ENCODE data around the gene ALDOA. TPM values are rescaled to one million over a fixed set of nuclear protein-coding genes. Genes with fewer than 3 reads are reported as not detected.
"Not testable (repeated sequence)": the region's sequence is repeated elsewhere in the genome, so short reads cannot be mapped to it uniquely, and the experiment has no call there.

Gene ALDOA
- total RNA-seq: 600 TPM

- DNase-seq (ENCODE audit: low spot score) (peak; percentile 99), ATAC-seq (peak; percentile 95)
- intact Hi-C loops (cut with DNase I): no loop called here
Observed at GRCh38 chr16:30065102-30065942, at the start of gene ALDOA. Gene ALDOA (plus strand): TSS chr16:30065760. CDS start chr16:30066898, 1,138 bp downstream.

GRCh38 chr16:30016555-30017276 lies 48.8 kb upstream of the ALDOA start:
- DNase-seq (ENCODE audit: low spot score): no peak
- no peak for ATAC-seq
- intact Hi-C loops (cut with DNase I): no loop called here

GRCh38 chr16:30017277-30017656 lies 48.3 kb upstream of the ALDOA start:
- DNase-seq (ENCODE audit: low spot score) (no peak), ATAC-seq (no peak)
- intact Hi-C loops (cut with DNase I): no loop called here

GRCh38 chr16:30017937-30018336 lies 47.6 kb upstream of the ALDOA start:
- not testable (repeated sequence) for DNase-seq (ENCODE audit: low spot score)

GRCh38 chr16:30018731-30019158 lies 46.8 kb upstream of the ALDOA start:
- no peak for ATAC-seq
- intact Hi-C loops (cut with DNase I): no loop called here

More at GRCh38 chr16:30017937-30018336, 47.6 kb upstream of the ALDOA start:
- ATAC-seq; intact Hi-C loops (cut with DNase I): not testable (repeated sequence)

GRCh38 chr16:30022887-30023286 lies 42.7 kb upstream of the ALDOA start, which contains the start of gene C16orf92:
Gene C16orf92 (plus strand): TSS chr16:30023198. CDS start chr16:30023341, 143 bp downstream.
- intact Hi-C loops (cut with DNase I): loop anchor here (10.0 kb wide), 1 partner anchor 328 kb away; no protein-coding TSS in a partner anchor
- no peak for ATAC-seq
- DNase-seq (ENCODE audit: low spot score): no peak

More at GRCh38 chr16:30018731-30019158, 46.8 kb upstream of the ALDOA start:
- no peak for DNase-seq (ENCODE audit: low spot score)

- intact Hi-C loops (cut with DNase I): loop anchor here (10.0 kb wide), 1 partner anchor 329 kb away; no protein-coding TSS in a partner anchor
- no peak for ATAC-seq
- no peak for DNase-seq (ENCODE audit: low spot score)
Observed at GRCh38 chr16:30023586-30023985, 42.0 kb upstream of the ALDOA start.

- intact Hi-C loops (cut with DNase I): loop anchor here (10.0 kb wide), 1 partner anchor 330 kb away; no protein-coding TSS in a partner anchor
Observed at GRCh38 chr16:30024451-30024850, 41.1 kb upstream of the ALDOA start.

GRCh38 chr16:30025156-30025555 lies 40.4 kb upstream of the ALDOA start:
- intact Hi-C loops (cut with DNase I): loop anchor here (10.0 kb wide), 1 partner anchor 330 kb away; no protein-coding TSS in a partner anchor
- no peak for ATAC-seq
- DNase-seq (ENCODE audit: low spot score): no peak

More at GRCh38 chr16:30024451-30024850, 41.1 kb upstream of the ALDOA start:
- no peak for ATAC-seq
- no peak for DNase-seq (ENCODE audit: low spot score)

- intact Hi-C loops (cut with DNase I): loop anchor here (10.0 kb wide), 1 partner anchor 331 kb away; no protein-coding TSS in a partner anchor
- ATAC-seq (no peak), DNase-seq (ENCODE audit: low spot score) (no peak)
Observed at GRCh38 chr16:30025574-30025973, 40.0 kb upstream of the ALDOA start.

- intact Hi-C loops (cut with DNase I): loop anchor here (10.0 kb wide), 1 partner anchor 332 kb away; no protein-coding TSS in a partner anchor
- DNase-seq (ENCODE audit: low spot score): no peak
- no peak for ATAC-seq
Observed at GRCh38 chr16:30026449-30026848, 39.1 kb upstream of the ALDOA start.

- DNase-seq (ENCODE audit: low spot score) (no peak), ATAC-seq (no peak)
- intact Hi-C loops (cut with DNase I): loop anchor here (10.0 kb wide), 1 partner anchor 333 kb away; no protein-coding TSS in a partner anchor
Observed at GRCh38 chr16:30027588-30028437, 37.7 kb upstream of the ALDOA start.

GRCh38 chr16:30028438-30029076 lies 37.0 kb upstream of the ALDOA start:
- intact Hi-C loops (cut with DNase I): loop anchor here (10.0 kb wide), 1 partner anchor 334 kb away; no protein-coding TSS in a partner anchor
- peak; percentile 43 for ATAC-seq
- no peak for DNase-seq (ENCODE audit: low spot score)

- DNase-seq (ENCODE audit: low spot score) (no peak), ATAC-seq (no peak)
- intact Hi-C loops (cut with DNase I): no loop called here
Observed at GRCh38 chr16:30030011-30030685, 35.4 kb upstream of the ALDOA start.

GRCh38 chr16:30030841-30031413 lies 34.6 kb upstream of the ALDOA start, which contains the start of gene TLCD3B:
Gene TLCD3B (minus strand): TSS chr16:30031271. CDS start chr16:30030527, 744 bp downstream.
- peak; percentile 15 for ATAC-seq
- intact Hi-C loops (cut with DNase I): no loop called here
- DNase-seq (ENCODE audit: low spot score): no peak

- no peak for ATAC-seq
- intact Hi-C loops (cut with DNase I): no loop called here
- no peak for DNase-seq (ENCODE audit: low spot score)
Observed at GRCh38 chr16:30031477-30031918, 34.1 kb upstream of the ALDOA start.
